Neuronal stem cell (in vitro differentiated cells): Measurements from ENCODE around the gene KRT26.
"Not testable (repeated sequence)": the region's sequence is repeated elsewhere in the genome, so short reads cannot be mapped to it uniquely, and the experiment has no call there.

ENCODE experiments used
- DNase-seq: peaks from one replicate; pipeline ENCODE4 v3.0.0-alpha.2; 2013; ENCODE audit warnings: low spot score
- H2AFZ ChIP-seq: one replicate; pipeline ENCODE4 v1.6.1; 2013; ENCODE audit warnings: mild to moderate bottlenecking, low read length, inconsistent platforms
- H2AK5ac ChIP-seq: 2 replicates; pipeline ENCODE4 v1.6.1; 2013; ENCODE audit warnings: low read depth, mild to moderate bottlenecking, inconsistent platforms, low read length, moderate library complexity, mixed read lengths
- H2BK120ac ChIP-seq: 2 replicates; pipeline ENCODE4 v1.6.1; 2013; ENCODE audit warnings: low read depth, mild to moderate bottlenecking, inconsistent platforms, low read length, moderate library complexity, mixed read lengths
- H2BK12ac ChIP-seq: one replicate; pipeline ENCODE4 v1.6.1; 2013; ENCODE audit warnings: low read length, inconsistent platforms
- H2BK15ac ChIP-seq: 2 replicates; pipeline ENCODE4 v1.6.1; 2013; ENCODE audit warnings: mild to moderate bottlenecking, low read length, inconsistent platforms, mixed read lengths
- H2BK5ac ChIP-seq: one replicate; pipeline ENCODE4 v1.6.1; 2013; ENCODE audit warnings: inconsistent platforms, mild to moderate bottlenecking, low read length, moderate library complexity
- H3K14ac ChIP-seq: one replicate; pipeline ENCODE4 v1.6.1; 2013; ENCODE audit warnings: low read length, inconsistent platforms
- H3K18ac ChIP-seq: 2 replicates; pipeline ENCODE4 v1.6.1; 2013; ENCODE audit warnings: low read length, inconsistent platforms
- H3K23ac ChIP-seq: 2 replicates; pipeline ENCODE4 v1.6.1; 2013; ENCODE audit warnings: low read depth, mild to moderate bottlenecking, mixed read lengths, low read length, inconsistent platforms; ENCODE audit not compliant: poor library complexity
- H3K27ac ChIP-seq: replicated peaks from 3 replicates; pipeline ENCODE4 v1.5.1; 2013; ENCODE audit warnings: low read length, inconsistent platforms
- H3K27me3 ChIP-seq, 3 experiments: 2 replicates each; pipeline ENCODE4 v1.6.1; 2013; ENCODE audit warnings: low read length in 3 of 3, mild to moderate bottlenecking in 2 of 3, inconsistent platforms in 1 of 3, low read depth in 1 of 3, mixed read lengths in 1 of 3, moderate library complexity in 1 of 3; ENCODE audit not compliant: control insufficient read depth in 3 of 3, insufficient read depth in 3 of 3
- H3K36me3 ChIP-seq, 2 donors: replicated peaks in 1 of 2; 2 replicates each; pipeline ENCODE4 v1.6.1; 2013; ENCODE audit warnings: low read length in 2 of 2; ENCODE audit not compliant: control insufficient read depth in 2 of 2, insufficient read depth in 2 of 2
- H3K4ac ChIP-seq: 2 replicates; pipeline ENCODE4 v1.6.1; 2013; ENCODE audit warnings: inconsistent platforms, mild to moderate bottlenecking, low read length, moderate library complexity
- H3K4me1 ChIP-seq, 2 donors: 1 replicate in 1 of 2; 2 replicates in 1 of 2; pipeline ENCODE4 v1.6.1; 2013; ENCODE audit warnings: low read length in 2 of 2, low read depth in 1 of 2; ENCODE audit not compliant: control insufficient read depth in 2 of 2, insufficient read depth in 1 of 2
- H3K4me2 ChIP-seq: one replicate; pipeline ENCODE4 v1.6.1; 2013; ENCODE audit warnings: mild to moderate bottlenecking, low read length, inconsistent platforms; ENCODE audit not compliant: insufficient read depth, poor library complexity, severe bottlenecking
- H3K4me3 ChIP-seq, 2 donors: 2 replicates each; pipeline ENCODE4 v1.5.1; 2013; ENCODE audit warnings: low read length in 2 of 2, mild to moderate bottlenecking in 2 of 2, inconsistent platforms in 1 of 2, moderate library complexity in 1 of 2
- H3K79me1 ChIP-seq: one replicate; pipeline ENCODE4 v1.6.1; 2013; ENCODE audit warnings: low read depth, mild to moderate bottlenecking, inconsistent platforms, low read length, moderate library complexity
- H3K9ac ChIP-seq: one replicate; pipeline ENCODE4 v1.6.1; 2013; ENCODE audit warnings: mild to moderate bottlenecking, low read depth, low read length, inconsistent platforms; ENCODE audit not compliant: poor library complexity
- H3K9me3 ChIP-seq, 2 donors: replicated peaks in 1 of 2; 2 replicates each; pipeline versions ENCODE3 to v1.6.1; 2013; ENCODE audit warnings: low read length in 2 of 2, mild to moderate bottlenecking in 2 of 2, inconsistent platforms in 1 of 2, low read depth in 1 of 2, mixed read lengths in 1 of 2, moderate library complexity in 1 of 2; ENCODE audit not compliant: control insufficient read depth in 2 of 2, insufficient read depth in 1 of 2
- H4K8ac ChIP-seq: one replicate; pipeline ENCODE4 v1.6.1; 2013; ENCODE audit warnings: low read depth, mild to moderate bottlenecking, inconsistent platforms, low read length, moderate library complexity
- H4K91ac ChIP-seq: one replicate; pipeline ENCODE4 v1.6.1; 2013; ENCODE audit warnings: low read length, low read depth, mild to moderate bottlenecking, inconsistent platforms; ENCODE audit not compliant: poor library complexity
- WGBS, 2 donors: extraction: QIAGEN DNeasy Blood & Tissue Kit; methylation state at CpG; one replicate each; pipeline ENCODE4 v1.1.7; 2013; ENCODE audit warnings: missing lambda C conversion rate in 2 of 2, mixed read lengths in 1 of 2; ENCODE audit not compliant: insufficient read length in 2 of 2, insufficient replicate concordance in 1 of 2; ENCODE audit errors: extremely low coverage in 2 of 2; 5-methylcytosine and 5-hydroxymethylcytosine counted together

Gene KRT26

GRCh38 chr17:40751065-40751464, 20.9 kb downstream of the KRT26 start:
- no CpG with 5 or more reads among the region's 14 CpGs for WGBS, 2 donors
- H2BK12ac ChIP-seq, result no peak overlapping the region
- H3K4me1 ChIP-seq, result no peaks in the 10 kb centered on the region
- H3K4me3 ChIP-seq, result no peak overlapping the region
- no peak overlapping the region for H2BK120ac ChIP-seq
- no peak overlapping the region for H3K18ac ChIP-seq
- no peak overlapping the region for H3K4ac ChIP-seq
- no peak overlapping the region for H4K91ac ChIP-seq
- H3K4me2 ChIP-seq, result no peak overlapping the region
- H3K9me3 ChIP-seq, result no peaks in the 10 kb centered on the region
- no peak overlapping the region for H3K27ac ChIP-seq
- H3K79me1 ChIP-seq, result no peaks in the 10 kb centered on the region
- no peak for DNase-seq
- H3K23ac ChIP-seq, result no peak overlapping the region
- no peak overlapping the region for H2AFZ ChIP-seq
- peaks cover 0 to 6% (median 0%) of the 10 kb centered on the region in 3 experiments for H3K27me3 ChIP-seq
- H2AK5ac ChIP-seq, result no peak overlapping the region
- no peak overlapping the region for H3K9ac ChIP-seq
- H2BK5ac ChIP-seq, result no peak overlapping the region
- H4K8ac ChIP-seq, result no peak overlapping the region
- no peak overlapping the region for H2BK15ac ChIP-seq
- H3K36me3 ChIP-seq, result no peaks in the 10 kb centered on the region
- no peak overlapping the region for H3K14ac ChIP-seq

- Histone ChIP-seq H4K91ac (no peak overlapping the region), H3K4me2 (no peak overlapping the region), H3K4me3 (no peak overlapping the region), H3K4me1 (no peaks in the 10 kb centered on the region), H3K4ac (no peak overlapping the region), H2AFZ (no peak overlapping the region), H2AK5ac (no peak overlapping the region), H3K27ac (no peak overlapping the region), H3K79me1 (no peaks in the 10 kb centered on the region), H4K8ac (no peak overlapping the region), H2BK120ac (no peak overlapping the region), H3K36me3 (no peaks in the 10 kb centered on the region), H3K18ac (no peak overlapping the region), H3K9me3 (no peaks in the 10 kb centered on the region), H3K14ac (no peak overlapping the region), H2BK12ac (no peak overlapping the region), H3K23ac (no peak overlapping the region), H2BK15ac (no peak overlapping the region), H2BK5ac (no peak overlapping the region), H3K9ac (no peak overlapping the region), H3K27me3 (peaks cover 0 to 6% (median 0%) of the 10 kb centered on the region in 3 experiments)
- no peak for DNase-seq
- WGBS, 2 donors, result no CpG with 5 or more reads among the region's 6 CpGs
Observed at GRCh38 chr17:40750391-40750790, 21.6 kb downstream of the KRT26 start.

GRCh38 chr17:40748666-40749065, 23.3 kb downstream of the KRT26 start:
- not testable (repeated sequence) for H3K4me2 ChIP-seq

GRCh38 chr17:40738553-40738952, 33.4 kb downstream of the KRT26 start:
- Histone ChIP-seq H2BK15ac (no peak overlapping the region), H2BK5ac (no peak overlapping the region), H3K79me1 (no peaks in the 10 kb centered on the region), H4K8ac (no peak overlapping the region), H3K14ac (no peak overlapping the region), H3K9me3 (peaks cover 0 to 2% of the 10 kb centered on the region in 2 donors), H2AK5ac (no peak overlapping the region), H3K36me3 (no peaks in the 10 kb centered on the region), H3K23ac (no peak overlapping the region), H3K4ac (no peak overlapping the region), H3K9ac (no peak overlapping the region), H2BK12ac (no peak overlapping the region), H3K4me2 (no peak overlapping the region), H2AFZ (no peak overlapping the region), H3K4me1 (no peaks in the 10 kb centered on the region), H3K18ac (no peak overlapping the region), H3K27ac (no peak overlapping the region), H4K91ac (no peak overlapping the region), H2BK120ac (no peak overlapping the region), H3K27me3 (peaks cover 0 to 21% (median 0%) of the 10 kb centered on the region in 3 experiments), H3K4me3 (no peak overlapping the region)
- DNase-seq, result no peak
- no CpG with 5 or more reads among the region's 4 CpGs for WGBS, 2 donors

More at GRCh38 chr17:40748666-40749065, 23.3 kb downstream of the KRT26 start:
- not testable (repeated sequence) for DNase-seq, H3K23ac ChIP-seq, H4K91ac ChIP-seq, H3K9ac ChIP-seq, H4K8ac ChIP-seq, H3K27me3 ChIP-seq, H3K4me1 ChIP-seq, H3K36me3 ChIP-seq, H3K14ac ChIP-seq, H2BK5ac ChIP-seq, H3K9me3 ChIP-seq, H2BK120ac ChIP-seq, H2BK12ac ChIP-seq, H3K27ac ChIP-seq, H2BK15ac ChIP-seq, H3K79me1 ChIP-seq, H3K4me3 ChIP-seq, H2AFZ ChIP-seq, H3K4ac ChIP-seq, H3K18ac ChIP-seq, H2AK5ac ChIP-seq
- no CpG with 5 or more reads among the region's 1 CpG for WGBS, 2 donors
